Peyer's patch (tissue), 4 donors: Measurements from ENCODE around the gene RABGEF1.

ENCODE experiments used
- POLR2A ChIP-seq, 2 donors: fragments of 450-650 bp; IDR thresholded peaks; one replicate each; pipeline ENCODE4 v1.5.1; 2017; ENCODE audit warnings: antibody characterized with exemption in 2 of 2, mild to moderate bottlenecking in 2 of 2, moderate library complexity in 2 of 2
- TF ChIP-seq, protein P1 (sequence below), 6 experiments: fragments of 450-650 bp in 4 of 6; fragments of 200-600 bp in 2 of 6; sonication (generic) in 1 of 6; IDR thresholded peaks; one replicate each; pipeline ENCODE4 v1.5.1; 2017 to 2019; ENCODE audit warnings: antibody characterized with exemption in 6 of 6, mild to moderate bottlenecking in 3 of 6, moderate library complexity in 1 of 6

DNA sequence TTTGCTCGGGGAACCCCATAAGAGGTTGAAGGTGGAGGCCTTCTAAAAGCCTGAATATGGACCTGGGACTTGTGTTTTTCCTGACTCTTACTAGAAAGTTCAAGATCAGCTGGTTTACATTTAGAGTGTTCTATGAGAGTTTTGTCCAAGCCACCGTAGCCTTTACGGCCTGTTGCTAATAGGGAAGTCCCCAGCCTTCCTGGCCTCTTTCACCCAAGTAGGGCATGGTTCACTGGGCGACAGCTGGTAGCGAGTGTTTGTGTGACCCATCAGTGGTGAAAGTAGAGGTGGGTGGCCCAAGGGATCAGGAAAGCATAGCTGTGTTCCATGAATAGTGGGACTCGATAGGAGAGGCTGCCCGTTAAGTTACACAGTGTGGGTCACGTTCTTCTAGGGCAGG, 60.1 kb downstream of the RABGEF1 start:
- TF ChIP-seq, protein P1, sequence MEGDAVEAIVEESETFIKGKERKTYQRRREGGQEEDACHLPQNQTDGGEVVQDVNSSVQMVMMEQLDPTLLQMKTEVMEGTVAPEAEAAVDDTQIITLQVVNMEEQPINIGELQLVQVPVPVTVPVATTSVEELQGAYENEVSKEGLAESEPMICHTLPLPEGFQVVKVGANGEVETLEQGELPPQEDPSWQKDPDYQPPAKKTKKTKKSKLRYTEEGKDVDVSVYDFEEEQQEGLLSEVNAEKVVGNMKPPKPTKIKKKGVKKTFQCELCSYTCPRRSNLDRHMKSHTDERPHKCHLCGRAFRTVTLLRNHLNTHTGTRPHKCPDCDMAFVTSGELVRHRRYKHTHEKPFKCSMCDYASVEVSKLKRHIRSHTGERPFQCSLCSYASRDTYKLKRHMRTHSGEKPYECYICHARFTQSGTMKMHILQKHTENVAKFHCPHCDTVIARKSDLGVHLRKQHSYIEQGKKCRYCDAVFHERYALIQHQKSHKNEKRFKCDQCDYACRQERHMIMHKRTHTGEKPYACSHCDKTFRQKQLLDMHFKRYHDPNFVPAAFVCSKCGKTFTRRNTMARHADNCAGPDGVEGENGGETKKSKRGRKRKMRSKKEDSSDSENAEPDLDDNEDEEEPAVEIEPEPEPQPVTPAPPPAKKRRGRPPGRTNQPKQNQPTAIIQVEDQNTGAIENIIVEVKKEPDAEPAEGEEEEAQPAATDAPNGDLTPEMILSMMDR (IDR thresholded peaks at IDR 0.05) = no peak
- TF ChIP-seq POLR2A (IDR thresholded peaks at IDR 0.05) = no peak
